A549 (cell line): ENCODE results near the gene COPS7A. TPM values are rescaled to one million over a fixed set of nuclear protein-coding genes. Genes with fewer than 3 reads are reported as not detected.
A peak's percentile ranks its signal among the peaks of the same experiment; 100 is the strongest.

ENCODE experiments used
- ATAC-seq, 2 experiments: fragments of 200-7000 bp in 1 of 2; fragments of >200 bp in 1 of 2; cut with Nextera tagmentation in 1 of 2; cut with Tn5 transposase in 1 of 2; 3 replicates each; pipeline versions ENCODE4 v1.8.0 to v1.9.1; 2018 to 2020; ENCODE audit warnings: mild to moderate bottlenecking in 1 of 2, moderate library complexity in 1 of 2
- CTCF ChIA-PET: fragments of 300-600 bp; sonication (Branson Sonifier 250); formaldehyde crosslinking; extraction: SDS; loops from one replicate; lab custom pipeline; 2021; ENCODE audit warnings: antibody characterized with exemption, inconsistent platforms; lab: Yijun Ruan, JAX
- POLR2A ChIA-PET: fragments of 350-600 bp; formaldehyde crosslinking; extraction: SDS; loops from one replicate; lab custom pipeline; 2021; ENCODE audit warnings: antibody characterized with exemption, inconsistent platforms; lab: Yijun Ruan, JAX
- DNase-seq, 2 experiments: peaks; one replicate each; pipeline versions ENCODE4 v3.0.0 to v3.0.0-alpha.2; 2011 to 2016; ENCODE audit warnings: low read depth in 1 of 2, low spot score in 1 of 2
- FAIRE-seq: peaks from 2 replicates; lab custom pipeline; 2011; peaks lifted over from hg19 to GRCh38; lab: Jason Lieb, UNC
- H3K27ac ChIP-seq, 2 experiments: fragments of >200 bp; sonication (Bioruptor Twin); formaldehyde crosslinking; 3 replicates each; pipeline ENCODE4 v1.5.1; 2016 to 2017
- H3K4me1 ChIP-seq: fragments of >200 bp; sonication (Bioruptor Twin); formaldehyde crosslinking; 3 replicates; pipeline ENCODE4 v1.6.1; 2016
- H3K4me2 ChIP-seq: fragments of >200 bp; sonication (Bioruptor Twin); formaldehyde crosslinking; 3 replicates; pipeline ENCODE4 v1.6.1; 2016
- H3K4me3 ChIP-seq: fragments of >200 bp; sonication (Bioruptor Twin); formaldehyde crosslinking; 3 replicates; pipeline ENCODE4 v1.5.1; 2016
- H3K9me3 ChIP-seq: fragments of >200 bp; sonication (Bioruptor Twin); formaldehyde crosslinking; 3 replicates; pipeline ENCODE4 v1.6.1; 2016
- ATOH8 ChIP-seq: fragments of 250-450 bp; sonication (Bioruptor Pico); IDR thresholded peaks from 2 replicates; pipeline ENCODE4 v1.5.0; 2020; ENCODE audit warnings: low read depth, mild to moderate bottlenecking, moderate library complexity
- CHD4 ChIP-seq: fragments of 200-600 bp; sonication (generic); IDR thresholded peaks from 2 replicates; pipeline ENCODE4 v1.6.1; 2016; ENCODE audit warnings: antibody characterized with exemption, mild to moderate bottlenecking, borderline replicate concordance
- EHMT2 ChIP-seq: fragments of 200-600 bp; sonication (generic); IDR thresholded peaks from 2 replicates; pipeline ENCODE4 v1.6.1; 2016; ENCODE audit warnings: antibody characterized with exemption, low read depth, mild to moderate bottlenecking, moderate library complexity
- ELK1 ChIP-seq: fragments of 150-350 bp; IDR thresholded peaks from 2 replicates; pipeline ENCODE4 v1.6.1; 2014; ENCODE audit warnings: low read depth, mild to moderate bottlenecking, low read length
- ESRRA ChIP-seq: fragments of 150-350 bp; IDR thresholded peaks from 2 replicates; pipeline ENCODE4 v1.6.1; 2014; ENCODE audit warnings: mild to moderate bottlenecking, low read length, borderline replicate concordance
- FOSB ChIP-seq: fragments of 250-450 bp; sonication (Bioruptor Pico); IDR thresholded peaks from 2 replicates; pipeline ENCODE4 v1.5.0; 2020; ENCODE audit warnings: mild to moderate bottlenecking, moderate library complexity
- HOXA7 ChIP-seq: fragments of 250-450 bp; sonication (Bioruptor Pico); IDR thresholded peaks from 2 replicates; pipeline ENCODE4 v1.5.0; 2020; ENCODE audit warnings: mild to moderate bottlenecking, moderate library complexity
- MAFK ChIP-seq: fragments of 450-650 bp; IDR thresholded peaks from 2 replicates; pipeline ENCODE4 v1.6.1; 2014; ENCODE audit not compliant: partially characterized antibody
- MAX ChIP-seq: IDR thresholded peaks from 2 replicates; pipeline ENCODE4 v1.6.1; 2012
- MAZ ChIP-seq: fragments of 150-350 bp; IDR thresholded peaks from 2 replicates; pipeline ENCODE4 v1.6.1; 2014; ENCODE audit warnings: antibody characterized with exemption, low read depth, low read length, borderline replicate concordance
- POLR2A ChIP-seq: IDR thresholded peaks from 2 replicates; pipeline ENCODE4 v1.6.1; 2012; ENCODE audit warnings: mild to moderate bottlenecking, low read length
- POLR2AphosphoS2 ChIP-seq: conservative IDR thresholded peaks from 2 replicates; pipeline ENCODE4 v1.6.1; 2012; ENCODE audit warnings: low read length, improper control_type of control experiment, inconsistent platforms
- REST ChIP-seq: fragments of 200-600 bp; sonication (generic); IDR thresholded peaks from 2 replicates; pipeline ENCODE4 v1.6.1; 2016; ENCODE audit warnings: antibody characterized with exemption, mild to moderate bottlenecking, moderate library complexity
- RFX5 ChIP-seq: fragments of 450-650 bp; IDR thresholded peaks from 2 replicates; pipeline ENCODE4 v1.7.1; 2014; ENCODE audit warnings: antibody characterized with exemption, mild to moderate bottlenecking, moderate library complexity
- RNF2 ChIP-seq: fragments of 200-600 bp; sonication (generic); IDR thresholded peaks from 2 replicates; pipeline ENCODE4 v1.6.1; 2016; ENCODE audit warnings: low read depth, mild to moderate bottlenecking, antibody characterized with exemption, moderate library complexity, borderline replicate concordance
- SREBF2 ChIP-seq: fragments of 450-650 bp; IDR thresholded peaks from 2 replicates; pipeline ENCODE4 v1.6.1; 2014; ENCODE audit warnings: mild to moderate bottlenecking, moderate library complexity
- TFCP2L1 ChIP-seq: fragments of 250-450 bp; sonication (Bioruptor Pico); IDR thresholded peaks from 2 replicates; pipeline ENCODE4 v1.5.0; 2021; ENCODE audit warnings: mild to moderate bottlenecking
- WGBS: methylation state at CpG from one replicate; pipeline ENCODE4 v1.1.6; 2017; ENCODE audit errors: missing lambda C conversion rate; 5-methylcytosine and 5-hydroxymethylcytosine counted together
- polyA plus RNA-seq, 4 experiments: library from polyadenylated mRNA; depleted of rRNA in 3 of 4; stranded (reverse); fragments of >200 nt; fragmentation: RNase III in 1 of 4; extraction: RNeasy Plus Mini Kit Qiagen cat#74134 plus additional on column Dnase treatment in 1 of 4; gene quantifications; 2 replicates in 3 of 4; 3 replicates in 1 of 4; pipeline ENCODE4 v1.2.3, GENCODE V29; 2011 to 2017

COPS7A gene
- polyA plus RNA-seq, 2 of the 4 experiments (the other 2 are of a cell fraction) = 46.9 to 78.8 TPM

- Histone ChIP-seq H3K4me2 (peak overlapping the region; percentile 86), H3K27ac (peak overlapping the region; percentile 94 to 99), H3K4me1 (peaks cover 69% of the 10 kb centered on the region), H3K4me3 (peak overlapping the region; percentile 97), H3K9me3 (no peaks in the 10 kb centered on the region)
- DNase-seq (no peak), FAIRE-seq (no peak), ATAC-seq (no peak)
- POLR2A ChIA-PET = interaction anchor here (0.6 to 5.1 kb wide), 11 partner anchors 7 to 140 kb away, joined by 3 to 118 read pairs (median 13); partner anchors contain the start of genes CDCA3, COPS7A, MLF2 and TPI1
- TF ChIP-seq RNF2 (no peak), MAX (peak; percentile 54; the same call in 1 of the 2 replicates), ESRRA (no peak), EHMT2 (no peak)
- CTCF ChIA-PET = interaction anchor here (0.6 to 26.0 kb wide), 24 partner anchors 7 to 194 kb away, joined by 3 to 670 read pairs (median 6); partner anchors contain the start of genes CD4, CDCA3, COPS7A and MLF2
- 6% methylated on average over 35 of the region's 44 CpGs for WGBS
Measured at GRCh38 chr12:6767353-6768319, 43.8 kb downstream of the COPS7A start.

- no peak for TF ChIP-seq SREBF2
- no peak for TF ChIP-seq ELK1
- no peak for TF ChIP-seq CHD4
- TF ChIP-seq REST = no peak
- no peak for TF ChIP-seq MAFK
- TF ChIP-seq MAZ = no peak
- no peak for TF ChIP-seq RFX5
- TF ChIP-seq ESRRA = no peak
- TF ChIP-seq ATOH8 = no peak
- no peak for TF ChIP-seq POLR2AphosphoS2
- no peak for TF ChIP-seq FOSB (CRISPR knock-in tag)
- TF ChIP-seq HOXA7 (CRISPR knock-in tag) = no peak
- no peak for TF ChIP-seq POLR2A
- no peak for TF ChIP-seq TFCP2L1
- TF ChIP-seq, all 56 proteins: peak for 0
- DNase-seq (no peak), ATAC-seq (no peak), FAIRE-seq (no peak)
- Histone ChIP-seq H3K4me2 (peak overlapping the region; percentile 86), H3K27ac (peak overlapping the region; percentile 94 to 99; a peak in 5 of 6 replicates), H3K9me3 (no peaks in the 10 kb centered on the region), H3K4me3 (peak overlapping the region; percentile 97), H3K4me1 (peaks cover 60% of the 10 kb centered on the region)
- POLR2A ChIA-PET = interaction anchor here (5.1 kb wide), 1 partner anchor 15 kb away, joined by 118 read pairs; the partner anchor contains the start of gene MLF2
- CTCF ChIA-PET = interaction anchor here (1.1 to 26.0 kb wide), 6 partner anchors 11 to 74 kb away, joined by 3 to 670 read pairs (median 47); partner anchors contain the start of genes CD4 and MLF2
- WGBS = 37% methylated on average over 6 of the region's 6 CpGs
Measured at GRCh38 chr12:6768437-6768914, 44.6 kb downstream of the COPS7A start.
